Endothelial cell of umbilical vein (primary cell): ENCODE results near the gene PIP5K1C. TPM values are rescaled to one million over a fixed set of nuclear protein-coding genes. Genes with fewer than 3 reads are reported as not detected.

Experiments used
- Bru-seq: library from RNA; stranded (reverse); fragments of 400-500 nt; gene quantifications from one replicate; lab custom pipeline; 2021; lab: Mats Ljungman, UMichigan
- BruChase-seq, 2 experiments: library from RNA; stranded (reverse); fragments of 400-500 nt; gene quantifications; one replicate each; lab custom pipeline; 2021; lab: Mats Ljungman, UMichigan
- BruUV-seq: library from RNA; stranded (reverse); fragments of 400-500 nt; replicated peaks from 2 replicates; lab custom pipeline; 2021; lab: Mats Ljungman, UMichigan
- CTCF ChIA-PET: fragments of 300-600, 350-600 bp; sonication (Branson Sonifier 250); formaldehyde crosslinking; loops from one replicate; lab custom pipeline; 2021; ENCODE audit warnings: antibody characterized with exemption, inconsistent platforms; lab: Charles Lee
- POLR2A ChIA-PET: fragments of 300-600, 350-600 bp; sonication (Branson Sonifier 250); formaldehyde crosslinking; loops from one replicate; lab custom pipeline; 2021; ENCODE audit warnings: antibody characterized with exemption, inconsistent platforms; lab: Charles Lee
- DNase-seq: peaks from one replicate; pipeline ENCODE4 v3.0.0-alpha.2; 2011; ENCODE audit warnings: low read depth, low spot score
- FAIRE-seq: peaks from 2 replicates; lab custom pipeline; 2011; peaks lifted over from hg19 to GRCh38; lab: Jason Lieb, UNC
- H2AFZ ChIP-seq: 2 replicates; pipeline ENCODE4 v1.6.0; 2012; ENCODE audit warnings: low read depth, low read length, control low read depth, inconsistent platforms
- H3K27ac ChIP-seq: 2 replicates; pipeline ENCODE4 v1.5.1; 2011; ENCODE audit warnings: low read depth, mild to moderate bottlenecking, control low read depth, low read length, moderate library complexity; ENCODE audit not compliant: insufficient read depth
- H3K27me3 ChIP-seq, 2 experiments: 2 replicates each; pipeline versions ENCODE4 v1.6.0 to v1.6.1; 2011; ENCODE audit warnings: low read length in 2 of 2, mixed read lengths in 1 of 2; ENCODE audit not compliant: control insufficient read depth in 2 of 2, insufficient read depth in 2 of 2
- H3K36me3 ChIP-seq, 2 experiments: 2 replicates in 1 of 2; 3 replicates in 1 of 2; pipeline ENCODE4 v1.5.1; 2011; ENCODE audit warnings: low read length in 2 of 2, mild to moderate bottlenecking in 1 of 2, moderate library complexity in 1 of 2; ENCODE audit not compliant: control insufficient read depth in 2 of 2, insufficient read depth in 2 of 2; ENCODE audit errors: extremely low read depth in 1 of 2
- H3K4me1 ChIP-seq: 3 replicates; pipeline ENCODE4 v1.5.1; 2011; ENCODE audit warnings: mild to moderate bottlenecking, low read length; ENCODE audit not compliant: control insufficient read depth, insufficient read depth; ENCODE audit errors: extremely low read depth
- H3K4me2 ChIP-seq: 2 replicates; pipeline ENCODE4 v1.6.1; 2011; ENCODE audit warnings: low read length, control low read depth, mixed read lengths; ENCODE audit not compliant: insufficient read depth
- H3K4me3 ChIP-seq, 3 experiments: fragments of 200-600 bp in 1 of 3; sonication (generic), shearing (Covaris generic) in 1 of 3; replicated peaks in 1 of 3; 2 replicates each; pipeline ENCODE4 v1.5.1; 2011 to 2016; ENCODE audit warnings: control low read depth in 3 of 3, low read length in 3 of 3, mild to moderate bottlenecking in 2 of 3, inconsistent platforms in 1 of 3, low read depth in 1 of 3, moderate library complexity in 1 of 3; ENCODE audit not compliant: insufficient read depth in 1 of 3
- H3K79me2 ChIP-seq: 2 replicates; pipeline ENCODE4 v1.6.0; 2012; ENCODE audit warnings: low read length, inconsistent platforms; ENCODE audit not compliant: control insufficient read depth, insufficient read depth
- H3K9ac ChIP-seq: replicated peaks from 2 replicates; pipeline ENCODE3; 2011; ENCODE audit warnings: low read length, control low read depth; ENCODE audit not compliant: insufficient read depth; ENCODE audit errors: extremely low read depth
- H3K9me1 ChIP-seq: replicated peaks from 3 replicates; pipeline ENCODE4 v1.6.0; 2011; ENCODE audit warnings: mild to moderate bottlenecking, low read length; ENCODE audit not compliant: control insufficient read depth, insufficient read depth; ENCODE audit errors: extremely low read depth
- H3K9me3 ChIP-seq: replicated peaks from 2 replicates; pipeline ENCODE4 v1.5.1; 2012; ENCODE audit warnings: low read length, inconsistent platforms; ENCODE audit not compliant: control insufficient read depth, insufficient read depth
- H4K20me1 ChIP-seq: replicated peaks from 2 replicates; pipeline ENCODE3; 2011; ENCODE audit warnings: mild to moderate bottlenecking, low read length; ENCODE audit not compliant: control insufficient read depth, insufficient read depth; ENCODE audit errors: extremely low read depth
- EZH2 ChIP-seq: IDR thresholded peaks from 2 replicates; pipeline ENCODE4 v1.6.1; 2012; ENCODE audit warnings: borderline replicate concordance, low read depth, mild to moderate bottlenecking, moderate library complexity, low read length, inconsistent platforms; ENCODE audit not compliant: severe bottlenecking
- FOS ChIP-seq: IDR thresholded peaks from 2 replicates; pipeline ENCODE4 v1.6.1; 2011; ENCODE audit warnings: mild to moderate bottlenecking, low read length, moderate library complexity, borderline replicate concordance; ENCODE audit not compliant: insufficient read depth
- GATA2 ChIP-seq: IDR thresholded peaks from 2 replicates; pipeline ENCODE4 v1.7.0; 2011; ENCODE audit warnings: low read depth, mild to moderate bottlenecking, moderate library complexity, mixed read lengths, low read length; ENCODE audit not compliant: insufficient read length, insufficient read depth
- JUN ChIP-seq: IDR thresholded peaks from 2 replicates; pipeline ENCODE4 v1.6.1; 2011; ENCODE audit warnings: borderline replicate concordance, low read depth; ENCODE audit not compliant: insufficient read length, insufficient read depth
- MYC ChIP-seq: IDR thresholded peaks from one replicate; pipeline ENCODE4 v1.6.1; 2011; ENCODE audit warnings: mild to moderate bottlenecking, low read depth, low read length
- POLR2A ChIP-seq: IDR thresholded peaks from 2 replicates; pipeline ENCODE4 v1.6.1; 2012; ENCODE audit warnings: low read depth, mild to moderate bottlenecking, control low read depth, low read length
- POLR2AphosphoS5 ChIP-seq: IDR thresholded peaks from 2 replicates; pipeline ENCODE4 v1.6.1; 2012; ENCODE audit warnings: low read depth, mild to moderate bottlenecking, control low read depth, low read length, moderate library complexity; ENCODE audit not compliant: insufficient read depth
- dilution Hi-C: fragments of 300-500 bp; cut with MboI; formaldehyde crosslinking; loops from one replicate; pipeline ENCODE4 v1.15.0; 2019; ENCODE audit warnings: low sequenced_read_pairs; ENCODE audit not compliant: extremely low pct_ligation_motif_present
- intact Hi-C: fragments of 100-400 bp; cut with micrococcal nuclease; formaldehyde crosslinking; loops from one replicate; pipeline ENCODE4 v1.10.0; 2022
- long read RNA-seq: library from polyadenylated mRNA; stranded (forward); transcript quantifications from one replicate; pipeline ENCODE4 v2.0.0, GENCODE V29; 2021
- polyA minus RNA-seq, 3 experiments: library from RNA; depleted of rRNA, polyadenylated mRNA; stranded (reverse); fragments of >200 nt; gene quantifications; 1 replicate in 1 of 3; 2 replicates in 2 of 3; pipeline ENCODE4 v1.2.3, GENCODE V29; 2011
- polyA plus RNA-seq, 4 experiments: library from polyadenylated mRNA; depleted of rRNA in 3 of 4; stranded (reverse) in 3 of 4; unstranded in 1 of 4; fragments of >200 nt; gene quantifications; 2 replicates each; pipeline versions ENCODE4 v1.2.1 to v1.2.3, GENCODE V29; 2011 to 2012; ENCODE audit warnings: missing spikeins in 1 of 4
- total RNA-seq: library from RNA; stranded (reverse); gene quantifications from 2 replicates; pipeline ENCODE4 v1.2.3, GENCODE V29; 2021
- TF ChIP-seq, protein P1 (sequence below): IDR thresholded peaks from 2 replicates; pipeline ENCODE4 v1.6.1; 2011; ENCODE audit not compliant: insufficient read depth, insufficient read length
- TF ChIP-seq, protein P2 (sequence below), 2 donors: IDR thresholded peaks; 1 replicate in 1 of 2; 2 replicates in 1 of 2; pipeline ENCODE4 v1.5.1; 2011; ENCODE audit warnings: low read length in 2 of 2, mild to moderate bottlenecking in 2 of 2, moderate library complexity in 2 of 2, control low read depth in 1 of 2, inconsistent platforms in 1 of 2, low read depth in 1 of 2; ENCODE audit not compliant: insufficient read depth in 1 of 2; ENCODE audit errors: extremely low read depth in 1 of 2

Gene PIP5K1C, protein sequence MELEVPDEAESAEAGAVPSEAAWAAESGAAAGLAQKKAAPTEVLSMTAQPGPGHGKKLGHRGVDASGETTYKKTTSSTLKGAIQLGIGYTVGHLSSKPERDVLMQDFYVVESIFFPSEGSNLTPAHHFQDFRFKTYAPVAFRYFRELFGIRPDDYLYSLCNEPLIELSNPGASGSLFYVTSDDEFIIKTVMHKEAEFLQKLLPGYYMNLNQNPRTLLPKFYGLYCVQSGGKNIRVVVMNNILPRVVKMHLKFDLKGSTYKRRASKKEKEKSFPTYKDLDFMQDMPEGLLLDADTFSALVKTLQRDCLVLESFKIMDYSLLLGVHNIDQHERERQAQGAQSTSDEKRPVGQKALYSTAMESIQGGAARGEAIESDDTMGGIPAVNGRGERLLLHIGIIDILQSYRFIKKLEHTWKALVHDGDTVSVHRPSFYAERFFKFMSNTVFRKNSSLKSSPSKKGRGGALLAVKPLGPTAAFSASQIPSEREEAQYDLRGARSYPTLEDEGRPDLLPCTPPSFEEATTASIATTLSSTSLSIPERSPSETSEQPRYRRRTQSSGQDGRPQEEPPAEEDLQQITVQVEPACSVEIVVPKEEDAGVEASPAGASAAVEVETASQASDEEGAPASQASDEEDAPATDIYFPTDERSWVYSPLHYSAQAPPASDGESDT
- total RNA-seq (79.5 and 82.2 TPM in 2 replicates), polyA plus RNA-seq (31.6 and 37.4 TPM in 2 replicates), polyA minus RNA-seq (41.3 and 47.5 TPM in 2 replicates), Bru-seq, nascent RNA (percentile 57 among the genes with signal in this experiment), BruChase-seq, experiment 1, labeled RNA remaining after a 6-hour chase (percentile 89 among the genes with signal in this experiment), BruChase-seq, experiment 2, labeled RNA remaining after a 2-hour chase (percentile 87 among the genes with signal in this experiment)
- 21.9 and 29.3 TPM in 2 replicates for polyA plus RNA-seq (2011; cell fraction: cytosol; rRNA removed)
- 26.6 and 29.6 TPM in 2 replicates for polyA plus RNA-seq (2011; cell fraction: nucleus; rRNA removed)
- 39.9 and 60.9 TPM in 2 replicates for polyA plus RNA-seq (2012)
- 22.0 TPM for polyA minus RNA-seq (2011; cell fraction: cytosol; rRNA and poly(A)+ RNA removed)
- 18.5 and 24.7 TPM in 2 replicates for polyA minus RNA-seq (2011; cell fraction: nucleus; rRNA and poly(A)+ RNA removed)
- long read RNA-seq, full-length matches to known transcripts: 66 of 230 reads
- long read RNA-seq, partial matches to known transcripts: 13 of 230 reads
- long read RNA-seq, other reads (novel, unspliced or antisense): 151 of 230 reads

DNA sequence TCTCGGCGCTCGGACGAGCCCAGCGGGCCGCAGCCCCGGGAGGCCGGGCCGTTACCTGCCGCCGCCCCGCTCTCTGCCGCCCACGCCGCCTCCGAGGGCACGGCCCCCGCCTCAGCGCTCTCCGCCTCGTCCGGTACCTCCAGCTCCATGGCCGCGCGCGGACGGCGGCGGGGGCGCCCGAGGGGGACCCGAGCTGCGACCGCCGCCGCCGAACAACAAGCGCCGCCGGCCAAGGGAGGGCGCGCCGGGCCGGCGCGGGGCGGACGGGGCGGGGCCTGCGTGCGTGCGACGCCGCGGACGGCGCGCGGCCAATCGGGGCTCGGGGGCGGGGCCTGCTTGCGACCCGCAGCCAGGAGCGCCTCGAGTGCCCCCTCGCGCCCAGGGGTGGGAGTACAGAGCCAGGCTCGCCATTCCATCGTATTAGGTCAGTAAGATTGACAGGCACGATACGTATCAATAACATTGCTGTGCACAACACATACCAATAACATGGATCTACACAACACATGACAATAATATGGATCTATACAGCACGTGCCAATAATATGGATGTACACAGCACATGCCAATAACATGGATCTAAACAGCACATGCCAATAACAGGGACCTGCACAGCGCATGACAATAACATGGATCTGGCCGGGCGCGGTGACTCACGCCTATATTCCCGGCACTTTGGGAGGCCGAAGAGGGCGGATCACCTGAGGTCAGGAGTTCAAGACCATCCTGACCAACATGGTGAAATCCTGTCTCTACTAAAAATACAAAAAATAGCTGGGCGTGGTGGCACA lies at the start of gene PIP5K1C:
PIP5K1C (minus strand) TSS at position 227 of the 791 bp plus-strand sequence; CDS start at position 149, 78 bp downstream.
- dilution Hi-C loops (no loop called here), intact Hi-C loops (loop anchor here (1.0 to 10.0 kb wide), 4 partner anchors 29 to 155 kb away; partner anchors contain the start of gene CACTIN)
- H3K4me2 ChIP-seq: peak within 1 kb of the TSS; percentile 64
- FAIRE-seq: peak; percentile 90
- H3K36me3 ChIP-seq: no peaks in the 10 kb centered on the region
- peak within 1 kb of the TSS; percentile 27 for H2AFZ ChIP-seq
- H3K4me1 ChIP-seq: peaks cover 8% of the 10 kb centered on the region
- no peaks in the 10 kb centered on the region for H3K9me3 ChIP-seq
- DNase-seq: peak; percentile 84
- ChIA-PET CTCF (interaction anchor here (0.6 to 3.1 kb wide), 11 partner anchors 10 to 1806 kb away, joined by 3 to 66 read pairs (median 4); no protein-coding TSS in a partner anchor), POLR2A (interaction anchor here (0.6 kb wide), 1 partner anchor 195 kb away, joined by 6 read pairs; no protein-coding TSS in a partner anchor)
- peak within 1 kb of the TSS; percentile 63 to 89 (median 81) for H3K4me3 ChIP-seq
- peaks cover 40% of the 10 kb centered on the region for H3K79me2 ChIP-seq
- peak within 1 kb of the TSS; percentile 70 for H3K27ac ChIP-seq
- TF ChIP-seq, protein P1, sequence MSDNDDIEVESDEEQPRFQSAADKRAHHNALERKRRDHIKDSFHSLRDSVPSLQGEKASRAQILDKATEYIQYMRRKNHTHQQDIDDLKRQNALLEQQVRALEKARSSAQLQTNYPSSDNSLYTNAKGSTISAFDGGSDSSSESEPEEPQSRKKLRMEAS: peak; percentile 30
- TF ChIP-seq, protein P2, sequence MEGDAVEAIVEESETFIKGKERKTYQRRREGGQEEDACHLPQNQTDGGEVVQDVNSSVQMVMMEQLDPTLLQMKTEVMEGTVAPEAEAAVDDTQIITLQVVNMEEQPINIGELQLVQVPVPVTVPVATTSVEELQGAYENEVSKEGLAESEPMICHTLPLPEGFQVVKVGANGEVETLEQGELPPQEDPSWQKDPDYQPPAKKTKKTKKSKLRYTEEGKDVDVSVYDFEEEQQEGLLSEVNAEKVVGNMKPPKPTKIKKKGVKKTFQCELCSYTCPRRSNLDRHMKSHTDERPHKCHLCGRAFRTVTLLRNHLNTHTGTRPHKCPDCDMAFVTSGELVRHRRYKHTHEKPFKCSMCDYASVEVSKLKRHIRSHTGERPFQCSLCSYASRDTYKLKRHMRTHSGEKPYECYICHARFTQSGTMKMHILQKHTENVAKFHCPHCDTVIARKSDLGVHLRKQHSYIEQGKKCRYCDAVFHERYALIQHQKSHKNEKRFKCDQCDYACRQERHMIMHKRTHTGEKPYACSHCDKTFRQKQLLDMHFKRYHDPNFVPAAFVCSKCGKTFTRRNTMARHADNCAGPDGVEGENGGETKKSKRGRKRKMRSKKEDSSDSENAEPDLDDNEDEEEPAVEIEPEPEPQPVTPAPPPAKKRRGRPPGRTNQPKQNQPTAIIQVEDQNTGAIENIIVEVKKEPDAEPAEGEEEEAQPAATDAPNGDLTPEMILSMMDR (IDR thresholded peaks at IDR 0.05; ENCODE audit: extremely low read depth in 1 of 2, insufficient read depth in 1 of 2, low read depth in 1 of 2, low read length in 2 of 2): peak; percentile 73 to 80
- TF ChIP-seq GATA2: no peak
- peak; percentile 65 for TF ChIP-seq POLR2A
- TF ChIP-seq FOS: no peak
- TF ChIP-seq EZH2: no peak
- peak; percentile 66 for TF ChIP-seq POLR2AphosphoS5
- no peak for TF ChIP-seq MYC
- TF ChIP-seq JUN: peak; percentile 5
- H4K20me1 ChIP-seq: peaks cover 4% of the 10 kb centered on the region
- H3K27me3 ChIP-seq: no peaks in the 10 kb centered on the region
- H3K9ac ChIP-seq: peak within 1 kb of the TSS; percentile 80
- no peaks in the 10 kb centered on the region for H3K9me1 ChIP-seq
- no TSS peak for BruUV-seq
